Mucosa of rectum (tissue), 2 donors: Measurements from ENCODE around the gene PAX7.

ENCODE experiments used
- H3K27ac ChIP-seq, 2 donors: one replicate each; pipeline ENCODE4 v1.7.0; 2013; ENCODE audit warnings: inconsistent platforms in 2 of 2, low read depth in 2 of 2, low read length in 2 of 2
- H3K27me3 ChIP-seq, 2 donors: one replicate each; pipeline ENCODE4 v1.7.0; 2013; ENCODE audit warnings: low read length in 2 of 2; ENCODE audit not compliant: control insufficient read depth in 2 of 2, insufficient read depth in 2 of 2
- H3K36me3 ChIP-seq, 2 donors: one replicate each; pipeline ENCODE4 v1.7.0; 2013; ENCODE audit warnings: low read length in 2 of 2; ENCODE audit not compliant: control insufficient read depth in 2 of 2, insufficient read depth in 2 of 2
- H3K4me1 ChIP-seq, 2 donors: one replicate each; pipeline ENCODE4 v1.7.0; 2013; ENCODE audit warnings: low read length in 2 of 2, mild to moderate bottlenecking in 1 of 2; ENCODE audit not compliant: control insufficient read depth in 2 of 2, insufficient read depth in 2 of 2
- H3K4me3 ChIP-seq, 2 donors: one replicate each; pipeline ENCODE4 v1.7.0; 2013; ENCODE audit warnings: low read length in 2 of 2
- H3K9ac ChIP-seq, 2 donors: one replicate each; pipeline ENCODE4 v1.7.0; 2013; ENCODE audit warnings: low read length in 2 of 2, low read depth in 1 of 2, mild to moderate bottlenecking in 1 of 2
- H3K9me3 ChIP-seq, 2 donors: one replicate each; pipeline ENCODE4 v1.7.0; 2013; ENCODE audit warnings: low read length in 2 of 2; ENCODE audit not compliant: control insufficient read depth in 2 of 2
- donor health status: healthy.
- donor health status: Normal muscosa, but diverticular disease.

PAX7 gene

DNA sequence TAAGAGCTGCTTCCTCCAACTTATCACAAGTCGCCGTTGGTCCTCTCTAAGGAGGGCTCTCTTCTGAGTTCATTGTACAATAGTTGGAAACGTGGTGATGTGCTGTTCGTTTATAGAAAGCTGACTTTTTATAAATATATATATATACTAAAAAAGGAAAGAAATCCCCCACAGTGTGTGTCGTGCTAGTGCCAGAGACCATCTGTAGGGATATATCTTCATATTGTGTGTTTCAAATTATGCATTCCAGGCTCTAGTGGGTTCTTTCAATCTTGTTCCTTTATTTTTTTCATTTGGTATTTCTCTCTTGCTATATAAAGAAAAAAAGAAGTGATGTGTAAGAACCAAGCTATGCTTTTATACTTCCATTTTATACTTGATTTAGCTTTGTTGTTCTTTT lies 117.0 kb downstream of the PAX7 start:
- Histone ChIP-seq H3K27ac (no peak overlapping the region), H3K9me3 (peaks cover 0 to 4% of the 10 kb centered on the region in 2 donors), H3K9ac (no peak overlapping the region), H3K27me3 (peaks cover 0 to 10% of the 10 kb centered on the region in 2 donors), H3K4me1 (peaks cover 0 to 5% of the 10 kb centered on the region in 2 donors), H3K4me3 (no peak overlapping the region), H3K36me3 (no peaks in the 10 kb centered on the region)

DNA sequence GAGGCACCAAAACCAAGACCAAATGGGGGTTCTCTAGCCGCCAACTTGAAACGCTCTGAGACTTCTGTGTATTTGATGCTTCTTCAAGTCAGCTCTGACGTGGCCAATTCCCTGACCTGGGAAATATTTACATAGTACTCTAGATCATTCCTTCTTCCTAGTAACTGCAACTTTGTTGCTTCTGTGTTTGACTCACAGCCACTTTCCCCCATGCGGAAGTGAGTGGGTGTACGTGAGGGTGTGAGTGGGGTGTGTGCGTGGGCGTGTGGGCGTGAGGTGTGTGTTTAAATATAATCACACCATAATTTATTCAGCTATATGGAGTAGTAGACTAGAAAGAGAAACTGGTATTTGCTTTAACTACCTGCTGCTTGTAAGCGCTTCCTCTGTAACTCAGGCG lies 117.8 kb downstream of the PAX7 start:
- Histone ChIP-seq H3K36me3 (no peaks in the 10 kb centered on the region), H3K27ac (no peak overlapping the region), H3K27me3 (peaks cover 0 to 10% of the 10 kb centered on the region in 2 donors), H3K4me3 (no peak overlapping the region), H3K9me3 (peaks cover 0 to 4% of the 10 kb centered on the region in 2 donors), H3K9ac (no peak overlapping the region), H3K4me1 (peaks cover 0 to 5% of the 10 kb centered on the region in 2 donors)

DNA sequence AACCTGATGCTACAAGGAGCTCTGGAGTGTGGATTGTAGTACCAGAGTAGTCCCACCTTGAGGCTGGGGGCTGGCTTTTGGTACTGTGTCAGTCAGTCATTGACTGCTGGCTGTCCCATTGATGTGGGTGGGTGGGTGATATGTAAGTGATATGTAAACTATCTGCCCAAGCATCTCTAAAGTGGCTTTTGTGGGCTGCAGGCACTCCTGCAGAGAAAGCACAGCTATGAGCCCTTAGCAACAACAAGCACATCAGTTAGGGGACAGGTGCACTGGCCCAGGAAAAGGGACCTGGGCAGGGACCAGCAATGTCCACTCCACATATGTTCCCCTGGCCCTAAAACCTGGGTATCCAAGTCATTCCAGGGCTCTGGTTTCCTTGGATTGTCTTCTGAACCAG lies 118.9 kb downstream of the PAX7 start:
- Histone ChIP-seq H3K9ac (no peak overlapping the region), H3K9me3 (peaks cover 0 to 4% of the 10 kb centered on the region in 2 donors), H3K27me3 (peaks cover 0 to 10% of the 10 kb centered on the region in 2 donors), H3K27ac (no peak overlapping the region), H3K36me3 (no peaks in the 10 kb centered on the region), H3K4me3 (no peak overlapping the region), H3K4me1 (peaks cover 0 to 5% of the 10 kb centered on the region in 2 donors)

DNA sequence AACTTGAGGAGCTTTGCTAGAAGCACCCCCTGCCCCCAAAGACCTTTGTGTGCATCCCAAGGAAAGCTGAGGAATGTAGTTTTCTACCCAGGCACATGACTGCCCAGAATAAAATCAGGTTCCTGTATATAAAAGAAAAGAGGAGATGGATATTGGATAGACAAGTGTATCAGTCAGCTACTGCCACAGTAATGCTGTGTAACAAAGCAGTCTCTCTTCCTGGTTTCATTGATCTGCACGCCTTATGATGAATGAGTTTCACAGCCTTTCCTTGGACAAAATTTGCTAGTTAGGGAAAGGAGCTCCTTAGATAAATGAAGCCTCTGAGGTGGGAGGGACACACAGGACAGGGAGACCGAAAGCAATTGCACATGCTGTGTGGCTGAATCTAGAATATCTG lies 120.0 kb downstream of the PAX7 start:
- H3K27ac ChIP-seq = no peak overlapping the region
- H3K9ac ChIP-seq = no peak overlapping the region
- H3K36me3 ChIP-seq = no peaks in the 10 kb centered on the region
- peaks cover 0 to 4% of the 10 kb centered on the region in 2 donors for H3K9me3 ChIP-seq
- H3K4me3 ChIP-seq = no peak overlapping the region
- H3K27me3 ChIP-seq = peaks cover 0 to 10% of the 10 kb centered on the region in 2 donors
- peaks cover 0 to 5% of the 10 kb centered on the region in 2 donors for H3K4me1 ChIP-seq

DNA sequence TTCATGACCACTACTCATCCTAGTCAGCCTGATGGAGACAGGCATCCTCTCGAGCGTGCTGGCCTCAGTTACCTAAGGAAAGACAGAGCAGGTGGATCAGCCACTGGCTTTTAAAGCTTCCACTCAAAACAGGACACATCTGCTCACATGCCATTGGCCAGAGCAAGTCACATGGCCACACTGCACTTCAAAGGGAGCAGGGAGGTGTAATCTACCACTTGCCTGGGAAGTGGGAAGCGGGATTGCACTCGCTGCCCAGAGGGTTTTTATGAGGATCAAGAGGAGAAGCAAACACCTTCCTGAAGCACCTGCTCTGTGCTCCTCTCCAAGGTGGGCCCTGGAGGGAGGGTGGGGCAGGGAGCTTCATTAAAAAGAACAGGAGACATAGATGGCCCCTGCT lies 120.8 kb downstream of the PAX7 start:
- no peaks in the 10 kb centered on the region for H3K36me3 ChIP-seq
- H3K27me3 ChIP-seq = peaks cover 0 to 6% of the 10 kb centered on the region in 2 donors
- H3K9ac ChIP-seq = no peak overlapping the region
- no peak overlapping the region for H3K4me3 ChIP-seq
- H3K4me1 ChIP-seq = peaks cover 0 to 5% of the 10 kb centered on the region in 2 donors
- H3K9me3 ChIP-seq = peaks cover 0 to 4% of the 10 kb centered on the region in 2 donors
- H3K27ac ChIP-seq = no peak overlapping the region

DNA sequence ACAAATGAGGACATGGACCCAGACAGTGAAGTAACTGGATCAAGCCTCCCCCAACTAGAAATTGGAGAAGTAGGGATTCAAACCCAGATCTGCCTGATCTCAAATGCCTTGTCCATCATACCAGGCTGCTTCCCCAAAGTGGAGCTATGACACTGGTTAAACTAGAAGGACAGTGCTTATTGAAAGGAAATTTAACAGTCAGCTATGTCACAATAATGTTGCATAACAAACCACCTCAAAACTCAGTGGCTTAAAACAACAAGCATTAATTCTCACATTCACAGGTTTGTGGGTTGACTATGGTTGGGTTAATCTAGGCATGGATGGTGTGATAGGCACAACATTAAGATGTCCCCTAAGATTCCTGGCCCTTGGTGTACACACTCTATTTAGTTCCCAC lies 121.8 kb downstream of the PAX7 start:
- H3K9ac ChIP-seq = no peak overlapping the region
- peaks cover 0 to 5% of the 10 kb centered on the region in 2 donors for H3K4me1 ChIP-seq
- peaks cover 0 to 4% of the 10 kb centered on the region in 2 donors for H3K9me3 ChIP-seq
- no peak overlapping the region for H3K4me3 ChIP-seq
- no peaks in the 10 kb centered on the region for H3K36me3 ChIP-seq
- no peak overlapping the region for H3K27ac ChIP-seq
- peaks cover 0 to 3% of the 10 kb centered on the region in 2 donors for H3K27me3 ChIP-seq

DNA sequence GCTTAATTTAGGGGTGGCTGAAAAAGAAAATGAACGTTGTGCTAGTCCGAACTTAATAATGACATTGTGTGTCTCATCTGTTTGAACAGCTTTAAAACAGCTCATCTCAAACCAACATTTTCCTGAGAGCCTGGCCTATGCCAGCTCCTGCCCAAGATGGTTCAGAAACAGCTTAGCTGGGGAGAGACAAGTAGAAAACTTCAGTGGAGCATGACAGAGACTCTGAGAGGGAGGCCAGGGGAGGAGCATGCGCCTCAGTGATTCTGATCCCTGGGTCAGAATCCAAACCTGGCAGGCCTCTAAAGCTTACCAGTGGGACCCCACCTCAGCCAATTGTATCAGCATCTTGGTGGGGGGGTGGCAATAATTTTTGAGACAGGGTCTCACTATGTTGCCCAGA lies 129.5 kb downstream of the PAX7 start:
- no peak overlapping the region for H3K9ac ChIP-seq
- no peaks in the 10 kb centered on the region for H3K4me1 ChIP-seq
- H3K27ac ChIP-seq = no peak overlapping the region
- H3K4me3 ChIP-seq = no peak overlapping the region
- H3K27me3 ChIP-seq = peaks cover 3 to 7% of the 10 kb centered on the region in 2 donors
- no peaks in the 10 kb centered on the region for H3K36me3 ChIP-seq
- no peaks in the 10 kb centered on the region for H3K9me3 ChIP-seq

DNA sequence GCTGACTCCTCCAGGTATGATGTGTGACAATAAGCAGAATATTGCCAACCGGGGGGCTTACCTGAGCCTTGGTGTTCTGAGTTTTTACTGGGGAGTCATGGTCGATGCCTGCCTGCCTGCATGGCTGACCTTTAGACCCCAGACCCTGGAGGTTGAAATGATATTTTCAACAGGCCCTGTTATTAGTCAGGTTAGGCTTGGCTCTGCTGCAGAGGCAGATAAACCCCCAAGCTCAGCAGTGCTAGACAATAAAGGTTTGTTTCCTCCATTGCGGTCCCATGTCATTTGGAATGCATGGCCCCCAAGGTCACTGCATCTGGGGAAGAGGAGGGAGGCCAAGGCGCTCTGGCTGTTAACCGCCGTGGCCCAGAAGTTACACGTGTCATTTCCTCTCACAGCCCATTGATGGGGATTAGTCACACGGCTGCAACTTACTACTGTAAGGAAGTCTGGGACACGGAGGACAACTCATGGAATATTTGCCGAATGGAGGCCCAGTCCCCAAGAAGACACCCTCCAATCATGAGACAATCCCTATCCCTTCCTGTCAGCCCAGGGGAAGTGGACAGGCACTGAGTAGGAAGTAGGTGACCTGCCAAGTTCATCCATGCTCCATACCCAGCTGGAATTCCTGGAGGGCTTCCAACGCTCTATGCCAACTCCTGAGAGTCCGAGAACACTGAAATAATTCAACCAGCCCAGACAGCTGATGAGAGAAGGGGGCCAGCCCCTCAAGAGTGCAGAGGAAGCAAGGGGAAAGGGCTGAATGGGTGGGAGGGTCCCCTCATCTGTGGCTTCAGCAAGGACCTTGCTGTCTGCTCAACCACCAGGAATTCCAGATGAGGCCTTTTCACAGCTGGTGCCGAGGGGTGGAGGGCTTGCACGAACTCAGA lies 131.5 kb downstream of the PAX7 start:
- no peak overlapping the region for H3K27ac ChIP-seq
- no peak overlapping the region for H3K9ac ChIP-seq
- H3K27me3 ChIP-seq = peaks cover 3 to 11% of the 10 kb centered on the region in 2 donors
- no peaks in the 10 kb centered on the region for H3K4me1 ChIP-seq
- no peak overlapping the region for H3K4me3 ChIP-seq
- no peaks in the 10 kb centered on the region for H3K36me3 ChIP-seq
- H3K9me3 ChIP-seq = no peaks in the 10 kb centered on the region

DNA sequence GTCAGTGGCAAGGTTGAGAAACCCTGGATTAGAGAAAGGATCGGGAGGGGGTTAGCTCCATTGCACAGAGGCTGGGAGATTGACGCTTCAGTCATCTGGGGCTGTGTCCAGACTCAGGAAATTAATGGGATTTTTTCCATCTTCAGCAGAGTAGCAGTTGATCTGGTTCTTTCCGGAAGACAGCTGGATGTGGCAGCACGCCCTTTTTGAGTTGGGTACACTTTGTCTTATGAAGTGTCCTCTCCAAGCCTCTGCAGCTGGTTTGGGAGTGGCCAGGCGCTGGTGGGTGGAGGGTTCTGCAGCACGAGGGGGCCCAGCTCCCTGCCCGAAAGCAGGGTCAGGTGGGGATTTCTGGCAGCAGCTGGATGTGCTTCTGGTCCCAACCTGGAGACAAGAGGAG lies 133.7 kb downstream of the PAX7 start:
- H3K36me3 ChIP-seq = no peaks in the 10 kb centered on the region
- H3K27ac ChIP-seq = no peak overlapping the region
- no peaks in the 10 kb centered on the region for H3K9me3 ChIP-seq
- peaks cover under 1 to 11% of the 10 kb centered on the region in 2 donors for H3K27me3 ChIP-seq
- no peak overlapping the region for H3K4me3 ChIP-seq
- H3K9ac ChIP-seq = no peak overlapping the region
- no peaks in the 10 kb centered on the region for H3K4me1 ChIP-seq

DNA sequence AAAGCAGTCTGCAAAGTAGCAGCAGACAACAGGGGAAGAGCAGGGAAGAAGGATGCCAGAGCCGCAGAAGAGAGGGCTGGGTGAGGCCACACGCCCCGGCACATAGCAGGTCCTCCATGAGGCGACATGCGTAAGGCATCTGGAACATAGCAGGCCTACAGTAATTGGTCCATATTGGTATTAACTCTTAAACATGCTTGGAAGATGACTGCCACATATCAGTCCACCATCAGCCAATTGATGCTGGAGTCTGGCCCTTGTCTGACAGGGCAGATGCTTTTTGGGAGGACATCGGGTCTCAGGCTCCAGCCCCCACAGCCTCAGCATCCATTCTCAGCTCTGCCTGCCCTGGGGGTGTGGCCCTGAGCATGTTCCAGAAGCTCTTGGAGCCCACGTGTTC lies 135.1 kb downstream of the PAX7 start:
- Histone ChIP-seq H3K9ac (no peak overlapping the region), H3K4me3 (no peak overlapping the region), H3K27me3 (peaks cover 4 to 9% of the 10 kb centered on the region in 2 donors), H3K27ac (no peak overlapping the region), H3K9me3 (no peaks in the 10 kb centered on the region), H3K36me3 (no peaks in the 10 kb centered on the region), H3K4me1 (no peaks in the 10 kb centered on the region)
